NOMO-1 treated with DMSO at 0.1 percent for 48 hours (cell line): Measurements from ENCODE around the gene HDAC4.

Source experiments
- DNase-seq: peaks from one replicate; lab custom pipeline; 2025; ENCODE audit not compliant: unreplicated experiment; lab: John Stamatoyannopoulos, UW

HDAC4 gene

GRCh38 chr2:239311132-239312040 is 89.4 kb downstream of the HDAC4 start:
- DNase-seq = no peak

DNA sequence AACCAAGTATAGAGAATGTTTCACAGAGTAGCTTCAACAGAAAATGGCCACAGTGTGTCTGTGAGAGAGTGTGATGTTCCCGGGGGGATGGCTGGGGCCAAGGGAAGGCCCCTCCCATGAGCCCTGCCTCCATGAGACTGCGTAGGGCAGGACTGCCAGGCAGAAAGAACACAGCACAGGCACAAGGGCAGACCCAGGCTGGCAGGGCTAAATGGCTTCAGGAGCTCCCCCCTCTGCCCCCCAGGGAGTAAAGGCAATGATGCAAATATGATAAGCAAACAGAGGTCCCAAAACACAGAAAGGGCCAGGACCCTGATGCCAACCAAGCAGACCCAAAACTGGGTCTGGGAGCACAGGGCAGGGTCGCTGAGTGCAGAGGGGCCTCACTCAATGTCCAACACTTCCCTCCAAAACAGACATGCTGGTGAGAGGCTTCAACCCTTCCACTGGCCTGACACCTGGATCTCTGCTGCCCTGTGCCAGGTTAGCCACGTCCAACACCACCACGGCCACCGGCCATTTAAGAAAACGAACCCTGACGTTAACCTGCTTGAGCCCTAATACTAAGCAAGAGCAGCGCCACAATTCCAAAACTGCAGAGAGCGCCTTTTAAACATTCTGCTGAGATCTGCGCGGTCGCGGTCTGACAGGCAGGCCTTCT is 90.3 kb downstream of the HDAC4 start:
- no peak for DNase-seq

DNA sequence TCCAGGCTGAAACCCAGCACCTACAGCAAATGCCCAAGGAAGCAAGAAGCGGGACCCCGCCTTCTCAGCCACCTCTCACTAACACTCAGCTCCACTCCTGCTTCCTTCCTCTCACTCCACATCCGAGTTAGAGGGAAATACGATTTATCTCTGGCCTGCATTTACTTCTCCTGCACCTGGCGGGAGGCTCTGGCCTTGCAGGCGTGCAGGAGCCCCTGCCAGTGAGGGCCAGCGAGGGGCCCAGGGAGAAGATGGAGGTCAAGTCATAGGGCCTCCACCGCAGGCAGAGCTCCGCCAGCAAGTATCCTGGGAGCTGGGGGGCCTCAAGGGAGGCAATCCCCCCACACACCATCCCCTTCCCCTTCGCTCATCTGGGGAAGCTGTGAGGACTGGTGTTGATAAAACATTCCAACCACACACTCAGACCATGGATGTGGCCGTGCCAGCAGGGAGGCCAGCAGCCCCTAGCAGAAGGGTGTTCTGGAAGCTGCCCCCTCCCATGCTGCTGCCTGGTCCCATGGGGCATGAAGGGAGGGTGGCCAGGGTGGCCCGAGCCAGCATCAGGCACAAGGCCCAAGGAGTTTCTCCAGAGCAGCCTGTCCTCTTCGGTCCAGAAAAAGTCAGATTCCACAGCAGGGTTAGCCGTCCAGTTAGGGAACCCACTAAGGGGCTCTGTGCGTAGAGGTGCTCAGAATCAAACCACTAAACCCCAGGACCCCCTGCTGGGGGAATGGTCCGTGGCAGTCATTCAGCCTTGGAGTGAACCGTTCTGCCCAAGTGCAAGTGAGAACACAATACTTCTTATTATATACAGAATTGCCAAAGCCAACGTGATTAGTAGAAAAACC is 91.2 kb downstream of the HDAC4 start:
- no peak for DNase-seq

DNA sequence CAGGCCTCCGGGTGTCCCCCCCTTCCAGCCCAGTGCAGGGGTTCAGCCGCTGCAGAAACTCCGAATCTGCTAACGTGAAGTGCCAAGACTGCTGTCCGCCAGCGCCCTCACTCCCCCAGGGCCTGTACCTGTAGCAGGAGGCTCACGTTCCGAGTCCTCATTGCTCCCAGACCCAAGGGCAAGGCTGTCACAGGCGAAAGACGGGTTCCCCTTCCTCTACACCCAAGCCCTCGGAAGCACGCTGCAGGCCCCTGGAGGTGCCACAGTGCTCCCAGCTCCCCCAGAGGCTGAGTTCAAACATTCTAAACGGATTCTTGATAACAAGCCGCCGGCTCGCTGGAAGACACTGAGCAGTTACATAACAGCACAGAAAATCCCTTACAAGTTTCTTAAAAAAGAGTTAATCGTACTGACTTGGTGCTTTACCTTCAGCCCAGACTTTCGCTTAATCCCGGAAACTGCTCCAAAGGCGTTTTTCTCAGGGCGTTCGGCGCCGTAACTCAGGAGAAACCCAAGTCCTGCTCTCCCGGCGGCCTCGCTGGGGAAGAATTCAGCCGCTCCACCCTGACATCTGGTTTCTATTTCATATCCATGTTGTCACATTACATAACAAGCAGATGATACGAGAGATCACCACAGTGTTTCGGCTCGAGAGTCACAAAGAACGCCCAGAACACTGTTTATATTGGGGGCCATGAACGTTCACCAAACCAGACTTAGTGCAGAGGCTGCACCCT is 92.0 kb downstream of the HDAC4 start:
- no peak for DNase-seq

DNA sequence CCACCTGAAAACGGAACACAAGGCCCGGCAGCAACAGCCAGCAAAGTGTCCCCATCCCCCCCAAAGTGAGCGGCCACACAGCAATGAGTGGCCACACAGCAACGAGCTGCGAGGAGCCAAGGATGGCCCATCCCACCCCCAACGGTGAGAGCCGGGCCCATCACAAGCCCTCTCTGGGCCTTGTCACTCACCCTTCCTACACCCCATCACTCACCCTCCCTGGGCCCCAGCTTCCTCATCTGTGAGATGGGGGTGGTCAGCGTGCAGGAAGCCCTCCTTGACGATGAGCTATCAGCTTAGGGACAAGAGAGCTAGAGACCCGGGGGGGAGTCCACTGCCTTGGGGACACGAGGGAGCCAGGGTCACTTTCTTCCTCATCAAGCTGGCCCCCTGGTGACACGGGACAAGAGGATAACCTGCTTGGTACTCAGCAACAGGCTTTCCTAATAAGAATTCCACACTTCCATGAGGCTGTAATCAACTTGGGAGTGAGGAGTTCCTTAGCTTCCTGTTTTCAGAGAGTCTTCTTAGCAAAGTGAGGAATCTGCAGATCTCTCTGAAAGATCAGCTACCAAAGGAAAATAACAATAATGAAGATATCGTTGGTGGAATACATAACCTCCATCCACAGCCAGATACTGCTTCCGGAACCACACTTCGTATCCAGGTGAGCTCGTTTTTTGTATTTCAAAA is 92.8 kb downstream of the HDAC4 start:
- DNase-seq = no peak

GRCh38 chr2:239307221-239307569 is 93.6 kb downstream of the HDAC4 start:
- DNase-seq = no peak

- DNase-seq = no peak
Observed at GRCh38 chr2:239306274-239307220, 94.3 kb downstream of the HDAC4 start.

GRCh38 chr2:239305771-239306170 is 95.0 kb downstream of the HDAC4 start:
- DNase-seq = no peak

GRCh38 chr2:239305222-239305575 is 95.6 kb downstream of the HDAC4 start:
- no peak for DNase-seq

- DNase-seq = no peak
Observed at GRCh38 chr2:239304533-239305221, 96.1 kb downstream of the HDAC4 start.

DNA sequence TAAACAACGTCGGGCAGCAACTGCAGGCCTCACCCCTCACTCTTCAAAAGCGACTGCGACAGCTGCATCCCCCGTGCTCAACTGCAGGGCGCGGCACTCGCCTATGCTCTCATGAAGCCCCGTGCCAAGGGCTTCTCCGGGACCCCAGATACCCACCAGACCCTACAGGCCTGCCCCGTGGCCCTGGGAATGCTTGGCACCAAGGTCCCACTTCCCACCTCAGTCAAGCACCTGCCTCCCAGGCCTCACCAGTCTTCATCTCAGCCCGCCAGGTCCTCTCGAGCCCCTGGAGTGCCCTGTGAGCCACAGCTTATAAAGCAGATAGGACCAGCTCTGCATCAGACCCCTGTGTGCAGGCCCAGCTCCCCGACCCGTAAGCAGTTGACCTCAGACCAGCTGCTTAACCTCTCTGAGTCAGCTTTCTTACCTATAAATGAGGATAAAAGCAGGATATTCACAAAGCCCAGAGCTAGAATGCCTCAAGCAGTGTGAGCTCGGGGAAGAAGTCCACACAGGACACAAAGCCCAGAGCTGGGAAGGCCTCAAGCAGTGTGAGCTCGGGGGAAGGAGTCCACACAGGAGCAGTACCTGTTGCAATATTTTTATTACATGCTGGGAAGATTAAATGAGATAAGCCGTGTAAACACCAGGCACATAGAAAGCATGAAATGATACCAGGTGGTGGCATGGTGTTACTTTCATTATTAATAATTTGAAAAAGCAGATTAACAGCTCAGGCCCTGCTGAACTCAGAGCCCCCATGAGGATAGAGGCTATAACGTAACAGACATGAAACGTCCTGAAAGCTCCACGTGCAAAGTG is 96.9 kb downstream of the HDAC4 start:
- no peak for DNase-seq

DNA sequence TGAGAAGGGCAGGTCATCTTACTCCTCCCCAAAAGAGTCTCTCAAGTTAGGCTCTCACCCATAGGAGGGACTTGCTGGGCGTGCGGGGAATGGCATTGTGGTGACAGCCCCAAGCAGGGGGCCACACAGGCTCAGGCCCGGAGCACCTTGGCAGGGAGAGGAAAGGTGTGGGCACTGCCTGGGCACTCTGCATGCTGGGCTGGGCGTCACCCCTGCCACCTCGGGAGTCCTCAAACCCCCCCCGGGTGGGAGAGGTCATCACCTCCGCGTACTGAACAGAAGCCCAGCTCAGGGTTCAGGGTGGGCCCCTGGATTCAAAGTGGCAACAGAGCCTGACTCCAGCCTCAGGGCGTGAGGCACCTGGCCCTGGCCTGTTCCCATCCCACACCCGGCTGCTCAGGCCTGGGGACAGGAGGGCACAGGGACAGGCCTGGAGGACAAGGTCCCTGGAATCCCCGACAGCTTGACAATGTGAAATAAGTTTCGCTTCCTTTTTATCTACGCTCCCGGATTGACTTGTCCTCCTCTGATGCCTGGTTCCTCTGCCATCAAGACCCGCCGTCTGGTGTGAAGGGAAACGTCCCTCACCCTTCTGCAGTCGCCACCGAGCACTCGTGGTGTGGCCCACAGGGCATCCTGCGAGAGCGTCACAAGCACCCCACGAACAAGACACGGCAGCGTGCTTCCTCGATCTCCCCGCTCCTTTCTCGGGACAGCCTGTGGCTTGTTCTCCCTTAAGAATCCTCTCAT is 97.8 kb downstream of the HDAC4 start:
- DNase-seq = peak; percentile 88

- DNase-seq = no peak
Observed at GRCh38 chr2:239302083-239302807, 98.6 kb downstream of the HDAC4 start.

DNA sequence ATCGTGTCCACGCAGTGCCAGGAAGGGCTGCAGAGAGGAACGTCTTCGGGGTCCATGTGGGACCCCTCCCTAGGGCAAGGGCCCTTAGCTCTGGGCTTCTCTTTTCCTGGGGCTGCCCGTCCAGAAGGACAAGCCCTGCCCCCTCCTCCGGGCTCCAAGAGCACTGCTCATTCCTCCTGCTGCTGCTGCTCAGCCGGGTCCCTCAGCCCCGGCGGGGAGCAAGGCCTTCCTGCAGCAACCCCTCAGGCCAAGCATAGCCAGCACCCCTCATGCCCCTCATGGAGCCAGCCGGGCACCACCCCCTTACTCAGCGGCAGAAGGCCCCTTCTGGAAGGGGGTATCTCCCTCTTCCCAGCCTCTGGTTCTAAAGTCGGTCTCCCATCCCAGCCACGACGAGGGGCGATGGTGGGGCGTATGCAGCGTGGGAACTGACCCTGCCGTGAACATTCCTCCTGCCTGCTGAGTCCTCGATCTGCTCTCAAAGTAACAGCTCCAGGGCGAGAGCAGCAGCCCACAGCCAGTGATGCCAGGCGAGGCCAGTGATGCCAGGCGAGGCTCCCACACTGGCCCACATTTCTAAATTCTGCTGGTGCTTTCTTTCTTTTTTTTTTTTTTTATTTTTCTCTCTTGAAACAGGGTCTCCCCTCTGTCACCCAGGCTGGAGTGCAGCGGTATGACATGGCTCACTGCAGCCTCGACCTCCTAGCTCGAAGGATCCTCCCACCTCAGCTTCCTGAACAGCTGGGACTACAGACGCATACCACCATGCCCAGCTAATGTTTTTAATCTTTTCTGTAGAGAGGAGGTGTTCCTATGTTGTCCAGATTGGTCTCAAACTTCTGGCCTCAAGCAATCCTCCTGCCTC is 99.7 kb downstream of the HDAC4 start:
- DNase-seq = no peak

DNA sequence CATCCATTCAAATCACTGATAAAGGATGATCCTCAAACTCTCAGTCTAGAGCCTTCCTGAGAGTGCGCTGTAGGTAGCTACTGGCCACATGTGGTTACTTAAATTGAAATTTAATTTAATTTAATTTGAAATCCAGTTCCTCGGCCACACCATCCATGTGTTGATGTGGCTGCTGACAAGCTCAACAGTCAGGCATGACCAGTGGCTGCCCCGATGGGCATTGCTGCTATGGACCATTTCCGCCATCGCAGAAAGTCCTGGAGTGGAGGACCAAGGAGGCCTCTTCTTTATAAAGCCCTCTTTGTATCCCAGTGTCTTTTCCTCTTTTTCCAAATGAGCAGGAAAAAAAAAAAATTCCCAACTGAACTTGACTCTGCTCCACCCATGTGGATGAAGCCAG is 100.6 kb downstream of the HDAC4 start:
- no peak for DNase-seq
